H1 (cell line): ENCODE data around the gene STXBP2. TPM values are rescaled to one million over a fixed set of nuclear protein-coding genes. Genes with fewer than 3 reads are reported as not detected.

Experiments used
- CTCF ChIA-PET: fragments of 300-600 bp; sonication (Branson Sonifier 250); formaldehyde crosslinking; loops from one replicate; lab custom pipeline; 2021; ENCODE audit not compliant: partially characterized antibody; lab: Charles Lee
- POLR2A ChIA-PET: fragments of 300-600 bp; sonication (Branson Sonifier 250); formaldehyde crosslinking; loops from one replicate; lab custom pipeline; 2021; ENCODE audit warnings: inconsistent platforms; ENCODE audit not compliant: partially characterized antibody; lab: Charles Lee
- DNase-seq, 2 experiments: peaks; one replicate each; pipeline versions ENCODE4 v3.0.0 to v3.0.0-alpha.2; 2010 to 2022; ENCODE audit warnings: low spot score in 2 of 2, low read depth in 1 of 2, mixed read lengths in 1 of 2
- FAIRE-seq: peaks from 2 replicates; lab custom pipeline; 2011; peaks lifted over from hg19 to GRCh38; lab: Jason Lieb, UNC
- H2AFZ ChIP-seq: 2 replicates; pipeline ENCODE4 v1.8.1; 2012; ENCODE audit warnings: low read length, inconsistent platforms
- H2AK5ac ChIP-seq: 2 replicates; pipeline ENCODE4 v1.6.1; 2013; ENCODE audit warnings: low read depth, low read length
- H2BK120ac ChIP-seq: replicated peaks from 2 replicates; pipeline ENCODE3; 2013; ENCODE audit warnings: low read depth, low read length, inconsistent platforms
- H2BK12ac ChIP-seq: 2 replicates; pipeline ENCODE4 v1.6.1; 2013; ENCODE audit warnings: low read depth, low read length
- H2BK15ac ChIP-seq: 2 replicates; pipeline ENCODE4 v1.6.1; 2013; ENCODE audit warnings: low read length
- H2BK20ac ChIP-seq: 2 replicates; pipeline ENCODE4 v1.6.1; 2013; ENCODE audit warnings: low read length
- H2BK5ac ChIP-seq: 2 replicates; pipeline ENCODE4 v1.6.1; 2013; ENCODE audit warnings: low read depth, low read length
- H3K14ac ChIP-seq: 2 replicates; pipeline ENCODE4 v1.6.1; 2013; ENCODE audit warnings: inconsistent platforms; ENCODE audit not compliant: insufficient read length
- H3K18ac ChIP-seq: 2 replicates; pipeline ENCODE4 v1.6.1; 2013; ENCODE audit warnings: low read length; ENCODE audit errors: extremely low read depth
- H3K23ac ChIP-seq: 2 replicates; pipeline ENCODE4 v1.6.1; 2013; ENCODE audit warnings: inconsistent platforms; ENCODE audit not compliant: insufficient read length
- H3K23me2 ChIP-seq: 2 replicates; pipeline ENCODE4 v1.6.1; 2013; ENCODE audit warnings: low read depth, low read length
- H3K27ac ChIP-seq: 2 replicates; pipeline ENCODE4 v1.6.1; 2011; ENCODE audit warnings: low read depth, low read length, inconsistent platforms
- H3K27me3 ChIP-seq, 4 experiments: replicated peaks in 1 of 4; 1 replicate in 1 of 4; 2 replicates in 3 of 4; pipeline versions ENCODE4 v1.6.1 to v1.8.1; 2011 to 2013; ENCODE audit warnings: low read length in 3 of 4, mild to moderate bottlenecking in 3 of 4, inconsistent platforms in 2 of 4, mixed read lengths in 2 of 4, moderate library complexity in 1 of 4; ENCODE audit not compliant: control insufficient read depth in 3 of 4, insufficient read depth in 3 of 4; ENCODE audit errors: extremely low read depth in 1 of 4
- H3K36me3 ChIP-seq, 4 experiments: 2 replicates each; pipeline versions ENCODE4 v1.6.1 to v1.8.1; 2011 to 2013; ENCODE audit warnings: mild to moderate bottlenecking in 4 of 4, low read length in 3 of 4, moderate library complexity in 2 of 4, control low read depth in 1 of 4, inconsistent platforms in 1 of 4; ENCODE audit not compliant: insufficient read depth in 4 of 4, control insufficient read depth in 2 of 4
- H3K4ac ChIP-seq: replicated peaks from 2 replicates; pipeline ENCODE3; 2013; ENCODE audit warnings: low read length, low read depth, mixed read lengths, inconsistent platforms; ENCODE audit not compliant: insufficient read length
- H3K4me1 ChIP-seq, 4 experiments: replicated peaks in 1 of 4; 1 replicate in 1 of 4; 2 replicates in 3 of 4; pipeline versions ENCODE4 v1.6.1 to v1.8.1; 2011 to 2013; ENCODE audit warnings: low read length in 3 of 4, inconsistent platforms in 2 of 4, mixed read lengths in 1 of 4; ENCODE audit not compliant: insufficient read depth in 4 of 4, control insufficient read depth in 3 of 4
- H3K4me2 ChIP-seq, 2 experiments: 2 replicates each; pipeline versions ENCODE4 v1.6.1 to v1.8.1; 2011 to 2013; ENCODE audit warnings: low read depth in 2 of 2, low read length in 2 of 2, control low read depth in 1 of 2, inconsistent platforms in 1 of 2, mild to moderate bottlenecking in 1 of 2; ENCODE audit not compliant: insufficient read depth in 1 of 2
- H3K4me3 ChIP-seq, 4 experiments: fragments of 200-600, 300-600 bp in 1 of 4; sonication (generic), shearing (Covaris generic), sonication (Bioruptor Twin) in 1 of 4; 2 replicates each; pipeline versions ENCODE4 v1.5.1 to v1.8.1; 2011 to 2016; ENCODE audit warnings: low read length in 4 of 4, low read depth in 3 of 4, control low read depth in 2 of 4, inconsistent platforms in 2 of 4, mild to moderate bottlenecking in 2 of 4, mixed read lengths in 1 of 4, moderate library complexity in 1 of 4; ENCODE audit not compliant: insufficient read depth in 2 of 4; ENCODE audit errors: extremely low read depth in 1 of 4
- H3K56ac ChIP-seq: replicated peaks from 2 replicates; pipeline ENCODE3; 2013; ENCODE audit warnings: low read depth, mild to moderate bottlenecking, mixed read lengths, low read length, inconsistent platforms; ENCODE audit not compliant: insufficient read length
- H3K79me1 ChIP-seq: 2 replicates; pipeline ENCODE4 v1.6.1; 2013; ENCODE audit warnings: low read depth, low read length, control low read depth
- H3K79me2 ChIP-seq, 2 experiments: 2 replicates each; pipeline versions ENCODE4 v1.6.1 to v1.8.1; 2012 to 2013; ENCODE audit warnings: low read length in 2 of 2, mild to moderate bottlenecking in 2 of 2, inconsistent platforms in 1 of 2; ENCODE audit not compliant: insufficient read depth in 2 of 2, control insufficient read depth in 1 of 2
- H3K9ac ChIP-seq, 4 experiments: replicated peaks in 1 of 4; 1 replicate in 1 of 4; 2 replicates in 3 of 4; pipeline versions ENCODE4 v1.6.1 to v1.8.1; 2011 to 2013; ENCODE audit warnings: low read depth in 3 of 4, low read length in 3 of 4, control low read depth in 2 of 4, mild to moderate bottlenecking in 2 of 4, moderate library complexity in 2 of 4, inconsistent platforms in 1 of 4; ENCODE audit errors: extremely low read depth in 1 of 4
- H3K9me3 ChIP-seq, 2 experiments: 2 replicates each; pipeline versions ENCODE4 v1.6.1 to v1.8.1; 2012 to 2013; ENCODE audit warnings: mild to moderate bottlenecking in 2 of 2, moderate library complexity in 2 of 2, control low read depth in 1 of 2, inconsistent platforms in 1 of 2, low read depth in 1 of 2, low read length in 1 of 2, mixed read lengths in 1 of 2; ENCODE audit not compliant: insufficient read depth in 2 of 2
- H4K20me1 ChIP-seq, 2 experiments: replicated peaks in 1 of 2; 2 replicates each; pipeline versions ENCODE3 to v1.8.1; 2011 to 2013; ENCODE audit warnings: inconsistent platforms in 2 of 2, low read length in 2 of 2, mild to moderate bottlenecking in 1 of 2; ENCODE audit not compliant: insufficient read depth in 2 of 2, control insufficient read depth in 1 of 2
- H4K5ac ChIP-seq: 2 replicates; pipeline ENCODE4 v1.6.1; 2013; ENCODE audit warnings: low read length, low read depth, mixed read lengths, inconsistent platforms; ENCODE audit not compliant: insufficient read length
- H4K8ac ChIP-seq: 2 replicates; pipeline ENCODE4 v1.8.0; 2013; ENCODE audit warnings: mild to moderate bottlenecking, moderate library complexity, low read length, inconsistent platforms; ENCODE audit not compliant: insufficient read depth; ENCODE audit errors: extremely low read depth
- H4K91ac ChIP-seq: replicated peaks from 2 replicates; pipeline ENCODE3; 2013; ENCODE audit warnings: low read length, mixed read lengths, inconsistent platforms; ENCODE audit not compliant: insufficient read length
- CHD2 ChIP-seq: IDR thresholded peaks from 2 replicates; pipeline ENCODE4 v1.6.1; 2012; ENCODE audit warnings: low read length, improper control_type of control experiment
- EP300 ChIP-seq, 2 experiments: IDR thresholded peaks; 1 replicate in 1 of 2; 2 replicates in 1 of 2; pipeline ENCODE4 v1.6.1; 2011 to 2012; ENCODE audit warnings: low read depth in 2 of 2, low read length in 2 of 2, mild to moderate bottlenecking in 2 of 2, borderline replicate concordance in 1 of 2, inconsistent platforms in 1 of 2, moderate library complexity in 1 of 2
- PHF8 ChIP-seq: fragments of 200-600 bp; sonication (generic); conservative IDR thresholded peaks from 2 replicates; pipeline ENCODE4 v1.7.1; 2012; ENCODE audit warnings: low read depth, mild to moderate bottlenecking, inconsistent platforms, low read length, moderate library complexity
- TCF12 ChIP-seq: IDR thresholded peaks from 2 replicates; pipeline ENCODE4 v1.6.1; 2011; ENCODE audit warnings: low read depth, mild to moderate bottlenecking, low read length
- WGBS, 2 experiments: shearing (Covaris generic) in 1 of 2; methylation state at CpG; one replicate each; pipeline versions ENCODE4 v1.1.6 to v1.1.7; 2013 to 2015; ENCODE audit warnings: low lambda C conversion rate in 2 of 2, mixed read lengths in 2 of 2, inconsistent platforms in 1 of 2, low coverage in 1 of 2, missing lambda C conversion rate in 1 of 2; ENCODE audit not compliant: insufficient replicate concordance in 2 of 2, insufficient coverage in 1 of 2, insufficient read length in 1 of 2; ENCODE audit errors: extremely low coverage in 1 of 2, missing lambda C conversion rate in 1 of 2; 5-methylcytosine and 5-hydroxymethylcytosine counted together
- polyA plus RNA-seq, 7 experiments: library from polyadenylated mRNA; depleted of rRNA in 3 of 7; stranded (reverse) in 5 of 7; unstranded in 2 of 7; fragments of >200 nt in 5 of 7; fragments of 200-250 nt in 2 of 7; gene quantifications; 1 replicate in 5 of 7; 2 replicates in 1 of 7; 4 replicates in 1 of 7; pipeline versions ENCODE4 v1.2.1 to v1.2.3, GENCODE V29; 2011 to 2013; ENCODE audit warnings: missing spikeins in 2 of 7, mixed read lengths in 2 of 7
- total RNA-seq: library from RNA; stranded (reverse); fragmentation: NEBNext Ultra II Directional; extraction: Animal tissue kit (Norgen Biotek cat#: 25700); gene quantifications from 2 replicates; pipeline ENCODE4 v1.2.1, GENCODE V29; 2021
- TF ChIP-seq, protein P1 (sequence below): IDR thresholded peaks from 2 replicates; pipeline ENCODE4 v1.6.1; 2011; ENCODE audit warnings: low read depth, mild to moderate bottlenecking, low read length; ENCODE audit not compliant: insufficient read depth
- TF ChIP-seq, protein P2 (sequence below), 3 experiments: IDR thresholded peaks; 1 replicate in 2 of 3; 2 replicates in 1 of 3; pipeline versions ENCODE4 v1.5.1 to v1.6.1; 2011; ENCODE audit warnings: low read length in 3 of 3, mild to moderate bottlenecking in 3 of 3, inconsistent platforms in 2 of 3, low read depth in 1 of 3, moderate library complexity in 1 of 3; ENCODE audit not compliant: insufficient read depth in 1 of 3; ENCODE audit errors: control extremely low read depth in 1 of 3

Gene STXBP2
- total and polyA plus RNA-seq, 2 of the 8 experiments (the other 6 are each of a cell fraction or from before 2014, with no cell fraction given): 52.9 to 53.8 TPM

GRCh38 chr19:7681340-7682174 lies 44.6 kb downstream of the STXBP2 start:
- Histone ChIP-seq H4K8ac (no peak overlapping the region; the same call in none of the 2 replicates), H3K18ac (peak overlapping the region; percentile 78), H2AK5ac (no peak overlapping the region), H3K4me1 (peaks cover 0 to 6% (median 4%) of the 10 kb centered on the region in 4 experiments; a peak in 5 of 7 replicates), H2BK15ac (peak overlapping the region; percentile 29; the same call in 1 of the 2 replicates), H3K4me2 (peak overlapping the region; percentile 57 to 80), H3K9me3 (no peaks in the 10 kb centered on the region), H3K79me1 (peaks cover 4% of the 10 kb centered on the region), H3K27me3 (peaks cover 0 to 6% (median 1%) of the 10 kb centered on the region in 4 experiments; a peak in 2 of 7 replicates), H4K5ac (peak overlapping the region; percentile 79), H4K20me1 (peaks cover 0 to 8% of the 10 kb centered on the region in 2 experiments), H4K91ac (peak overlapping the region; percentile 44), H3K14ac (no peak overlapping the region), H3K56ac (peak overlapping the region; percentile 90), H3K79me2 (peaks cover 0 to 6% of the 10 kb centered on the region in 2 experiments; a peak in 1 of 4 replicates), H2AFZ (no peak overlapping the region), H3K9ac (peak overlapping the region in 2 of 4 experiments; percentile 48 to 60; a peak in 4 of 7 replicates), H3K23ac (no peak overlapping the region), H3K4ac (peak overlapping the region; percentile 32), H2BK5ac (peak overlapping the region; percentile 2), H3K36me3 (peaks cover 0 to 12% (median 6%) of the 10 kb centered on the region in 4 experiments; a peak in 4 of 8 replicates), H3K4me3 (peak overlapping the region; percentile 53 to 98 (median 80)), H2BK20ac (no peak overlapping the region), H2BK120ac (no peak overlapping the region), H3K23me2 (peaks cover 8% of the 10 kb centered on the region; the same call in 1 of the 2 replicates), H2BK12ac (0 out of 2 replicates have a peak overlapping the region, but pooled peaks have one; percentile 35), H3K27ac (peak overlapping the region; percentile 60)
- DNase-seq (peak; percentile 62 to 82), FAIRE-seq (no peak)
- CTCF ChIA-PET: interaction anchor here (0.7 to 2.5 kb wide), 40 partner anchors 11 to 327 kb away, joined by 3 to 36 read pairs (median 5); partner anchors contain the start of genes CD209, RETN and ZNF358
- POLR2A ChIA-PET: interaction anchor here (0.6 to 2.1 kb wide), 9 partner anchors 12 to 196 kb away, joined by 3 to 11 read pairs (median 4); no protein-coding TSS in a partner anchor
- WGBS, 2 experiments: 23% methylated on average over 33 of the region's 43 CpGs; no CpG with 5 or more reads in 1 of the 2 experiments
- TF ChIP-seq CHD2 (0 out of 2 replicates have a peak, but pooled peaks have one; percentile 7), TCF12 (no peak), EP300 (IDR thresholded peaks at IDR 0.05; ENCODE audit: borderline replicate concordance in 1 of 2, low read depth in 2 of 2, low read length in 2 of 2) (peak in 1 of 2 experiments; percentile 32; a peak in 1 of 3 replicates), PHF8 (0 out of 2 replicates have a peak, but pooled peaks have one; percentile 27)
- TF ChIP-seq, protein P1, sequence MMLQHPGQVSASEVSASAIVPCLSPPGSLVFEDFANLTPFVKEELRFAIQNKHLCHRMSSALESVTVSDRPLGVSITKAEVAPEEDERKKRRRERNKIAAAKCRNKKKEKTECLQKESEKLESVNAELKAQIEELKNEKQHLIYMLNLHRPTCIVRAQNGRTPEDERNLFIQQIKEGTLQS: no peak
- TF ChIP-seq, protein P2, sequence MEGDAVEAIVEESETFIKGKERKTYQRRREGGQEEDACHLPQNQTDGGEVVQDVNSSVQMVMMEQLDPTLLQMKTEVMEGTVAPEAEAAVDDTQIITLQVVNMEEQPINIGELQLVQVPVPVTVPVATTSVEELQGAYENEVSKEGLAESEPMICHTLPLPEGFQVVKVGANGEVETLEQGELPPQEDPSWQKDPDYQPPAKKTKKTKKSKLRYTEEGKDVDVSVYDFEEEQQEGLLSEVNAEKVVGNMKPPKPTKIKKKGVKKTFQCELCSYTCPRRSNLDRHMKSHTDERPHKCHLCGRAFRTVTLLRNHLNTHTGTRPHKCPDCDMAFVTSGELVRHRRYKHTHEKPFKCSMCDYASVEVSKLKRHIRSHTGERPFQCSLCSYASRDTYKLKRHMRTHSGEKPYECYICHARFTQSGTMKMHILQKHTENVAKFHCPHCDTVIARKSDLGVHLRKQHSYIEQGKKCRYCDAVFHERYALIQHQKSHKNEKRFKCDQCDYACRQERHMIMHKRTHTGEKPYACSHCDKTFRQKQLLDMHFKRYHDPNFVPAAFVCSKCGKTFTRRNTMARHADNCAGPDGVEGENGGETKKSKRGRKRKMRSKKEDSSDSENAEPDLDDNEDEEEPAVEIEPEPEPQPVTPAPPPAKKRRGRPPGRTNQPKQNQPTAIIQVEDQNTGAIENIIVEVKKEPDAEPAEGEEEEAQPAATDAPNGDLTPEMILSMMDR (IDR thresholded peaks at IDR 0.05; ENCODE audit: control extremely low read depth in 1 of 3, insufficient read depth in 1 of 3, low read depth in 1 of 3, low read length in 3 of 3): peak; percentile 65 to 75 (median 71)
